K562 (cell line): ENCODE data around the gene AXIN2. TPM values are rescaled to one million over a fixed set of nuclear protein-coding genes. Genes with fewer than 3 reads are reported as not detected.

Experiments used
- MGA ChIP-seq: fragments of 450-650 bp; IDR thresholded peaks from 2 replicates; pipeline ENCODE4 v1.6.1; 2016; ENCODE audit warnings: mild to moderate bottlenecking, moderate library complexity
- PPARD ChIP-seq: fragments of 250-450 bp; sonication (Bioruptor Pico); IDR thresholded peaks from 2 replicates; pipeline ENCODE4 v1.8.0; 2022; ENCODE audit warnings: inconsistent platforms, mild to moderate bottlenecking, moderate library complexity
- polyA plus RNA-seq, 8 experiments: library from polyadenylated mRNA; depleted of rRNA in 4 of 8; stranded (reverse) in 5 of 8; unstranded in 3 of 8; fragments of >200 nt; fragmentation: Nextera tagmentation in 2 of 8; fragmentation: Illumina TruSeq in 1 of 8; extraction: Ambion mirVana in 2 of 8; extraction: Trizol in 1 of 8; gene quantifications; 2 replicates each; pipeline versions ENCODE4 v1.2.1 to v1.2.3, GENCODE V29; 2011 to 2014; ENCODE audit warnings: inconsistent platforms in 1 of 8, missing spikeins in 1 of 8
- total RNA-seq, 7 experiments: library from RNA; depleted of rRNA in 6 of 7; stranded (reverse); fragments of >200 nt in 6 of 7; fragmentation: Illumina TruSeq in 2 of 7; extraction: Trizol in 2 of 7; gene quantifications; 2 replicates each; pipeline versions ENCODE4 v1.2.1 to v1.2.3, GENCODE V29; 2011 to 2021; ENCODE audit warnings: low replicate concordance in 1 of 7
- TF ChIP-seq, protein P1 (sequence below): IDR thresholded peaks from 2 replicates; pipeline ENCODE4 v1.6.1; 2012; ENCODE audit warnings: low read depth, low read length, improper control_type of control experiment, borderline replicate concordance

AXIN2 gene
- total and polyA plus RNA-seq, 9 of the 15 experiments (the other 6 are each of a cell fraction or from before 2014, with no cell fraction given) = 0.21 to 3.3 (median 1.2) TPM

GRCh38 chr17:65545705-65546523 is 15.5 kb downstream of the AXIN2 start (continued):
- TF ChIP-seq MGA = no peak
- TF ChIP-seq, protein P1, sequence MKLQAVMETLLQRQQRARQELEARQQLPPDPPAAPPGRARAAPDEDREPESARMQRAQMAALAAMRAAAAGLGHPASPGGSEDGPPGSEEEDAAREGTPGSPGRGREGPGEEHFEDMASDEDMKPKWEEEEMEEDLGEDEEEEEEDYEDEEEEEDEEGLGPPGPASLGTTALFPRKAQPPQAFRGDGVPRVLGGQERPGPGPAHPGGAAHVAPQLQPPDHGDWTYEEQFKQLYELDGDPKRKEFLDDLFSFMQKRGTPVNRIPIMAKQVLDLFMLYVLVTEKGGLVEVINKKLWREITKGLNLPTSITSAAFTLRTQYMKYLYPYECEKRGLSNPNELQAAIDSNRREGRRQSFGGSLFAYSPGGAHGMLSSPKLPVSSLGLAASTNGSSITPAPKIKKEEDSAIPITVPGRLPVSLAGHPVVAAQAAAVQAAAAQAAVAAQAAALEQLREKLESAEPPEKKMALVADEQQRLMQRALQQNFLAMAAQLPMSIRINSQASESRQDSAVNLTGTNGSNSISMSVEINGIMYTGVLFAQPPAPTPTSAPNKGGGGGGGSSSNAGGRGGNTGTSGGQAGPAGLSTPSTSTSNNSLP = no peak
- TF ChIP-seq PPARD (CRISPR knock-in tag) = no peak
- TF ChIP-seq, all 486 proteins: peak for 0
